ENCODE results near the gene MSMB.
"Not testable (repeated sequence)": the region's sequence is repeated elsewhere in the genome, so short reads cannot be mapped to it uniquely, and the experiment has no call there.

The MSMB gene

GRCh38 chr10:46069771-46070463 lies 23.8 kb upstream of the MSMB start:
- DNase-seq, result no peak

DNA sequence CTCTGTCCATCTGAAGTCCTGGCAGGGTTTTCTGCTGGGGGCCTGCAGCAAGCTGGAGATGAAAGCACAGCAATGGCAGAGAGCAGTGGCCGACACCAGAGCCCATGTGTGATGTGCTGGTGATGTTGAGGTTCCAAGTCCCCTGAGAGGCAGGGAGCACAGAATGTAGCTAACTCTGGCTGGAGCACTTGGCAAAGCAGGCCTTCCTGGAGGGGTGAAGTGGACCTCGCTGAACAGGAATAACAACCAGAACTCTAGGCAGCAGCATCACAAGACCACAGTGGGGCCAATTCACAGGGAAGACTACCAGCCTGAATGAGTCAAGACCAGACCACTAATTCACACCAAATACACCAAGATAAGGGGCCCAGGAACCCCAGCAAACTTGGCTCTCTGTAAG lies 22.8 kb upstream of the MSMB start:
- no peak for DNase-seq

- no peak for DNase-seq
These were observed 22.0 kb upstream of the MSMB start for GRCh38 chr10:46068117-46068516.

DNA sequence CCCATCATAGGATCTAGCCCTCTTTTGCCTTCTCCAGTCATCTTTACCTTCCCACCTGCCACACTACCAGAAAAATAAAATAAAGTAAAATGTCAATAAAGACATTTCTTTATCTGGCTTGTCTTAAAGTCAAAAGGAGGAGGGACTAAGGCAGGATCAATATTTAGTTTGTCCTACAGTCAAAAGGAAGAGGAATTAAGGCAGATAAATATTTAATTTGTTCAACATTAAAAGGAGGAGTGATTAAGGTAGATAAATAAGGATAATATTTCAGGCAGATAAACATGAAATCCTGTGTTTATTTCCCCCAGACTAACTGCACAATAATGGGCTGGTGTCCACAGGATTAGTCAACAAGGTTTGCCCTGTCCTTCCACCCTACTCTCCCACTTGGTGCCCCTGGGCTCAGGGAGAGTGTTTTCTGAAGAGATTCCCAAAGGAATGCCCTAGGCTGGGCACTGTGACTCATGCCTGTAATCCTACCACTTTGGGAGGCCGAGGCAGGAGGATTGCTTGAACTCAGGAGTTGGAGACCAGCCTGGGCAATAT lies 18.3 kb upstream of the MSMB start:
- DNase-seq, result no peak

GRCh38 chr10:46062723-46063428 lies 16.8 kb upstream of the MSMB start:
- no peak for DNase-seq

- no peak for DNase-seq
These were observed 14.6 kb upstream of the MSMB start for GRCh38 chr10:46060706-46061105.

GRCh38 chr10:46057927-46058326 lies 11.9 kb upstream of the MSMB start:
- not testable (repeated sequence) for DNase-seq

DNA sequence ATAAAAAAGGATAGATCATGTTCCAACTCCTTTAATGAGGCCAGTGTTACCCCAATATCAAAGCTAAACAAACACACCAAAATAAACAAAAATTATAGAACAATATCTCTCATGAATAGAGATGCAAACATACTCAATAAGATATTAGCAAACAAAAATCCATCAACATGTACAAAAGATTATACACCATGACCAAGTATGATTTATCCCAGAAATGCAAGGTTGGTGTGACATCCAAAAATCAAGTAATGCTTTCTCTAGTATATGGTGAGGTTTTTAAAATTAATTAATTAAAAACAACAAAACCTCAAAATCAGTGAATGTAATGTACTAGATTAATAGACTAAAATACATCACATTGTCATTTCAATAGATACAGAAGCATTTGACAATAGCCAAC lies 11.0 kb upstream of the MSMB start:
- DNase-seq, result no peak

GRCh38 chr10:46055771-46056170 lies 9.7 kb upstream of the MSMB start:
- no peak for DNase-seq

DNA sequence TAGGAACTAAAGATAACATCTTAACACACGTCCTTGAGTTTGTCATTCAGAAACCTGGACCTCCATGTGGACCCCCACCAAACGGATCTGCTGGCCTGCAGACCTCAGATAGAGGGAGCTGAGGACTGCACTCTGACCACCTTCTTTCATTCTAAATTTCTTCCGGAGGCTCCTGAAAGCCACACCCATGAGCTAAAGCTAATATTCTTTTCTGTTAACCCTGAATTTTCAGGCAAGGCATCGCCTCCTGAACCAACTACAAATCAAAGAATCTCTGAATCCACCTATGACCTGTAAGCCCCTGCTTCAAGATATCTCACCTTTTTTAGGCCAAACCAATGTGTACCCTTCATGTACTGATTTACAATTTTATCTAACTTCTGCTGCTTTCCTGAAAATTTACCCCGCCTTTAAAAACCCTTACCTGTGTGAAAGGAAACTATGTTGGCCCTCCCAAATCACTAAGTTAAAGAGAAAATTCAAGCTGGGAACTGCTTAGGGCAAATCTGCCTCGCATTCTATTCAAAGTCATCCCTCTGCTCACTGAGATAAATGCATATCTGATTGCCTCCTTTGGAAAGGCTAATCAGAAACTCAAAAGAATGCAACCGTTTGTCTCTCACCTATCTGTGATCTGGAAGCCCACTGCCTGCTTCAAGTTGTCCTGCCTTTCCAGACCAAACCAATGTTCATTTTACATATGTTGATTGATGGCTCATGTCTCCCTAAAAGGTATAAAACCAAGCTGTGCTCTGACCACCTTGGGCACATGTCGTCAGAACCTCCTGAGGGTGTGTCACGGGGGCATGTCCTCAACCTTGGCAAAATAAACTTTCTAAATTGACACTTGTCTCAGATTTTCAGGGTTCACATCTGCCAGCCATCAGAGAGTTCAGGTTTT lies 7.7 kb upstream of the MSMB start:
- DNase-seq, result no peak

GRCh38 chr10:46052791-46053375 lies 6.8 kb upstream of the MSMB start:
- DNase-seq, result no peak

DNA sequence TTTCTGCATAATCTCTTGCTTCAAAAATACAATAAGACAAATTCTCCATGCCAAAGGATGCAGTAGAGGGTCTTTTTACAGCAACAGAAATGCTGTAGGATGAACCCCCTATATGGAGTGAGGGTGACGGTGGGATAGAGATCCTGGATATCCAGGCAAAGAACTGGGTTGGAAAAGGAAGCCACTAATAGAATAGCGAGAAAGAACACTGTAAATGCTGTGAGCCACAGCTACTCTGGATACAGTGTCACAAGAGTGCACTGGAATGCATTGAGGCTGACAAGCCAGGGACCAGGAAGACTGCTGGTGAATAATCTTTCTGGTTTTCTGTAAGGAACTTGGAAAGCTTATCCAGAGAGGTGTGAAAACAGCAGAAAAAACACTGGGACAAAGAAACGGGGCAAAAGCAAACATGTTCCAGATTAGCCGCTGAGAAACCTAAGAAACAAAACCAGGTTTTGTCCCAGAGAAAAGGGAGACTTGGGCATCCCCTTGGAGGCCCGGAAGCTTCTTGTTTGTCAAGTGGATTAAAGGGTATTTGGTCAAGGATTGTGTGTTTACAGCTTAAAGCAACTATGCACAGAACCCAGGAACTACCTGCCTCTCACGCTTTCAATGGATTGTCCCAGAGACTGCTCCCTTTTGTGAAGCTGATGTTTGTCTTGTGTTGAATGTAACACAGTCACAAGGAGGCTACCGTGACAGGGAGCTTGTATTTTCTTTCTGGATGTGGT lies 6.2 kb upstream of the MSMB start:
- DNase-seq, result no peak

- DNase-seq, result no peak
These were observed 5.0 kb upstream of the MSMB start for GRCh38 chr10:46050941-46051623.

DNA sequence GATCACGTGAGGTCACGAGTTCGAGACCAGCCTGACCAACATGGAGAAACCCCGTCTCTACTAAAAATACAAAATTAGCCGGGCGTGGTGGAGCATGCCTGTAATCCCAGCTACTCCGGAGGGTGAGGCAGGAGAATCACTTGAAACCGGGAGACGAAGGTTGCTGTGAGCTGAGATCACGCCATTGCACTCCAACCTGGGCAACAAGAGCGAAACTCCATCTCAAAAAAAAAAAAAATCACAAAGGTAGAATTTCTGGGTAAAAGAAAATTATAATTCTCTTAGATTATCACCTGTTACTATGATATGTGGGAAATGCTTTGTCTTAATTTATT lies 3.4 kb upstream of the MSMB start:
- DNase-seq, result not testable (repeated sequence)

GRCh38 chr10:46048152-46048551 lies 2.1 kb upstream of the MSMB start:
- no peak for DNase-seq

- DNase-seq, result no peak
These were observed 3.5 kb downstream of the MSMB start for GRCh38 chr10:46042527-46042926.

DNA sequence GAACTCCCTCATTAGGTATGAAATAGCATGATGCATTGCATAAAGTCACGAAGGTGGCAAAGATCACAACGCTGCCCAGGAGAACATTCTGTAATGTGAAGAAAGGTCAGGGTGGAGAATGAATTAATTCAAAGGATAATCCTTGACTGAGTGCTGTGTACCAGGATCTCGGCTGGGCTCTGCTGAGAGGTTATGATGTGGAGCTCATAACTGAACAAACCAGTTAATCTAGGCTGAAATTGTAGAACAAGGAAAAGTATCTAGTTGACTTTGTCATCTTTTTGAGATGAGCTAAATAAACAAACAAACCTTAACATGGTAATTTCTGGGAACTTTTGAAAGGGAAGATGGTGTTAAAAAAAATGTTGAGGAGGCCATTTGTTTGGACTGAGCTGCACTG lies 6.1 kb downstream of the MSMB start:
- no peak for DNase-seq

DNA sequence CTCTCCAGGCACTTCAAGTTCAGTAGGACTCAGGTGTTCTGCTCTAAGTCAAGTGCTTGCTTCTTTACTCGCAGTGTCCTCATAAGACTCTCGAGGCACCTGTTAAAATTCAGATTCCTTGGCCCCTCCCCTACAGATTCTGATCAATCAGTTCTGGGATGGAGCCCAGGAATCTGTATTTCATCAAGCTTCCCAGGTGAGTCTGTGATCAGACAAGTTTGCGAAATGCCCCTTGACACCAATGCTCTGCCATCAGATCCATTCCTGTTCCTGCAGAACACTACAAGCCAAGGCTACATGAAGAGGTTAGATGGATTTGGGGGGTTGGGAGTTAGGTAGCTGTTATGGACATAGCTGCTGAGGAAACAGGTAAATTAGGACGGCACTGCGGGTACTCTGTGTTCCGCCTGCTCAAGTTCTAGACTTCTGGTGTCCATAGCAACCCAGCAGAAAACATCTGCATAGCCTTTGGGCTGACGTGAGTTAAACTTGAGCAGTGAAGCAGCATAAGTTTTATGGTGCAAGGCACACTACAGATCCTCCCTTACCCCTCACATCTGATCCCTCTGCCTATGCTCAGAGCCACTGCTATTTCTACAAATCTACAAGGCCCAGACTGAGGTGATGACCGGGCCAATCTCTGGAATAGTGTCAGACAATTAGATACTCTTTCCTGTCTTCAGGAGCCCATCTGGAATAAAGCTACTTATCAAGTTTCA lies 8.8 kb downstream of the MSMB start:
- no peak for DNase-seq

- DNase-seq, result no peak
These were observed 9.9 kb downstream of the MSMB start for GRCh38 chr10:46035923-46036849.

- no peak for DNase-seq
These were observed 12.5 kb downstream of the MSMB start for GRCh38 chr10:46033602-46034011.
